SK-N-SH (cell line): Measurements from ENCODE around the gene FMN2. TPM values are rescaled to one million over a fixed set of nuclear protein-coding genes. Genes with fewer than 3 reads are reported as not detected.

ENCODE experiments used
- CTCF ChIA-PET: fragments of 300-600, 350-600 bp; formaldehyde crosslinking; extraction: SDS; loops from one replicate; lab custom pipeline; 2021; lab: Yijun Ruan, JAX
- POLR2A ChIA-PET: fragments of 350-600 bp; sonication (Branson Sonifier 250); formaldehyde crosslinking; extraction: SDS; loops from one replicate; lab custom pipeline; 2020; ENCODE audit warnings: antibody characterized with exemption, inconsistent platforms; lab: Yijun Ruan, JAX
- DNase-seq: peaks from one replicate; pipeline ENCODE4 v3.0.0; 2012
- H2AFZ ChIP-seq: fragments of 200-600 bp; sonication (generic); 2 replicates; pipeline ENCODE4 v1.8.1; 2016; ENCODE audit warnings: antibody characterized with exemption, mild to moderate bottlenecking, low read depth
- H3F3A ChIP-seq: fragments of 200-600 bp; sonication (generic); replicated peaks from 2 replicates; pipeline ENCODE3; 2016; ENCODE audit warnings: antibody characterized with exemption, mild to moderate bottlenecking; ENCODE audit not compliant: insufficient read depth
- H3K27ac ChIP-seq, 2 experiments: fragments of 200-500 bp in 1 of 2; fragments of 200-600 bp in 1 of 2; sonication (Bioruptor generic) in 1 of 2; sonication (generic), shearing (Covaris generic) in 1 of 2; 2 replicates each; pipeline versions ENCODE4 v1.5.1 to v1.6.1; 2014 to 2016; ENCODE audit warnings: low read depth in 2 of 2, inconsistent platforms in 1 of 2, low read length in 1 of 2, mild to moderate bottlenecking in 1 of 2, mixed read lengths in 1 of 2
- H3K27me3 ChIP-seq: fragments of 200-600 bp; sonication (generic), shearing (Covaris generic); 2 replicates; pipeline ENCODE4 v1.6.1; 2016; ENCODE audit warnings: mixed run types; ENCODE audit not compliant: insufficient read depth
- H3K36me3 ChIP-seq, 2 experiments: fragments of 200-500 bp in 1 of 2; fragments of 200-600 bp in 1 of 2; sonication (Bioruptor generic) in 1 of 2; sonication (generic) in 1 of 2; replicated peaks in 1 of 2; 2 replicates each; pipeline versions ENCODE3 to v1.5.1; 2014 to 2016; ENCODE audit warnings: low read length in 1 of 2, mild to moderate bottlenecking in 1 of 2; ENCODE audit not compliant: insufficient read depth in 2 of 2, control insufficient read depth in 1 of 2
- H3K4me1 ChIP-seq, 2 experiments: fragments of 200-500 bp in 1 of 2; fragments of 200-600 bp in 1 of 2; sonication (Bioruptor generic) in 1 of 2; sonication (generic), shearing (Covaris generic) in 1 of 2; 2 replicates each; pipeline versions ENCODE4 v1.5.1 to v1.6.1; 2014 to 2016; ENCODE audit warnings: low read depth in 1 of 2, low read length in 1 of 2, mixed run types in 1 of 2; ENCODE audit not compliant: insufficient read depth in 2 of 2, control insufficient read depth in 1 of 2
- H3K4me2 ChIP-seq: fragments of 200-600 bp; sonication (generic), shearing (Covaris generic); 2 replicates; pipeline ENCODE4 v1.6.1; 2017; ENCODE audit warnings: mixed run types
- H3K4me3 ChIP-seq, 2 experiments: fragments of 200-500 bp in 1 of 2; fragments of 200-600 bp in 1 of 2; sonication (Bioruptor generic) in 1 of 2; sonication (generic), shearing (Covaris generic) in 1 of 2; 2 replicates each; pipeline versions ENCODE4 v1.5.1 to v1.8.1; 2014 to 2016; ENCODE audit warnings: low read depth in 2 of 2, inconsistent platforms in 1 of 2, low read length in 1 of 2, mild to moderate bottlenecking in 1 of 2, mixed read lengths in 1 of 2, moderate library complexity in 1 of 2
- H3K79me2 ChIP-seq: fragments of 200-600 bp; sonication (generic); 2 replicates; pipeline ENCODE4 v1.8.1; 2017; ENCODE audit warnings: mild to moderate bottlenecking; ENCODE audit not compliant: insufficient read depth
- H3K9ac ChIP-seq: fragments of 200-600 bp; sonication (generic); 2 replicates; pipeline ENCODE4 v1.6.1; 2017; ENCODE audit warnings: mixed run types
- H3K9me2 ChIP-seq: fragments of 200-600 bp; sonication (generic); 2 replicates; pipeline ENCODE4 v1.6.1; 2017; ENCODE audit warnings: mixed run types
- H3K9me3 ChIP-seq: fragments of 200-600 bp; sonication (generic); 2 replicates; pipeline ENCODE4 v1.6.1; 2017; ENCODE audit warnings: mixed run types, mild to moderate bottlenecking, moderate library complexity
- H4K20me1 ChIP-seq: fragments of 200-600 bp; sonication (generic); 2 replicates; pipeline ENCODE4 v1.6.1; 2017; ENCODE audit warnings: mild to moderate bottlenecking, mixed run types; ENCODE audit not compliant: insufficient read depth
- GATA2 ChIP-seq: sonication (generic); formaldehyde crosslinking; IDR thresholded peaks from 2 replicates; pipeline ENCODE4 v1.5.0; 2020; ENCODE audit warnings: mild to moderate bottlenecking, missing genetic modification reagents
- IRF3 ChIP-seq: fragments of 150-350 bp; IDR thresholded peaks from 2 replicates; pipeline ENCODE4 v1.6.1; 2016; ENCODE audit warnings: mild to moderate bottlenecking, low read depth, low read length
- RAD21 ChIP-seq: IDR thresholded peaks from 2 replicates; pipeline ENCODE4 v1.6.1; 2012; ENCODE audit warnings: mild to moderate bottlenecking, low read length
- REST ChIP-seq: IDR thresholded peaks from 2 replicates; pipeline ENCODE4 v1.6.1; 2012; ENCODE audit warnings: mild to moderate bottlenecking, low read depth, low read length, moderate library complexity
- RFX5 ChIP-seq: IDR thresholded peaks from 2 replicates; pipeline ENCODE4 v1.6.1; 2012; ENCODE audit warnings: mild to moderate bottlenecking, improper control_type of control experiment, low read length
- RXRA ChIP-seq: IDR thresholded peaks from 2 replicates; pipeline ENCODE4 v1.4.0; 2012; ENCODE audit warnings: low read depth, mild to moderate bottlenecking, borderline replicate concordance
- SMC3 ChIP-seq: IDR thresholded peaks from 2 replicates; pipeline ENCODE4 v1.6.1; 2012; ENCODE audit warnings: low read depth, low read length, improper control_type of control experiment
- TCF12 ChIP-seq: IDR thresholded peaks from 2 replicates; pipeline ENCODE4 v1.4.0; 2012
- TEAD4 ChIP-seq: IDR thresholded peaks from 2 replicates; pipeline ENCODE4 v1.4.0; 2012; ENCODE audit warnings: mild to moderate bottlenecking, borderline replicate concordance; ENCODE audit not compliant: insufficient read depth
- WGBS: methylation state at CpG from one replicate; pipeline ENCODE4 v1.1.6; 2017; ENCODE audit warnings: low lambda C conversion rate; 5-methylcytosine and 5-hydroxymethylcytosine counted together
- polyA plus RNA-seq, 3 experiments: library from polyadenylated mRNA; depleted of rRNA; stranded (reverse); fragments of >200 nt; gene quantifications; 2 replicates each; pipeline ENCODE4 v1.2.3, GENCODE V29; 2012
- TF ChIP-seq, protein P1 (sequence below): IDR thresholded peaks from 2 replicates; pipeline ENCODE4; 2012
- TF ChIP-seq, protein P2 (sequence below): IDR thresholded peaks from 2 replicates; pipeline ENCODE4 v1.4.0; 2012; ENCODE audit warnings: low read depth, borderline replicate concordance

Gene FMN2
- polyA plus RNA-seq, 1 of the 3 experiments (the other 2 are of a cell fraction), result 7.2 TPM

GRCh38 chr1:240478536-240478935, 386.9 kb downstream of the FMN2 start:
- Histone ChIP-seq H3K4me3 (no peak overlapping the region), H3K4me1 (no peaks in the 10 kb centered on the region), H3K9ac (no peak overlapping the region), H3K27me3 (no peaks in the 10 kb centered on the region), H4K20me1 (no peaks in the 10 kb centered on the region), H3K27ac (no peak overlapping the region), H3K9me3 (no peaks in the 10 kb centered on the region), H3K79me2 (no peaks in the 10 kb centered on the region; the same call in 1 of the 2 replicates)
- POLR2A ChIA-PET, result no interaction called here
- TF ChIP-seq RAD21 (no peak), IRF3 (no peak), SMC3 (no peak), REST (no peak)
- TF ChIP-seq, protein P1, sequence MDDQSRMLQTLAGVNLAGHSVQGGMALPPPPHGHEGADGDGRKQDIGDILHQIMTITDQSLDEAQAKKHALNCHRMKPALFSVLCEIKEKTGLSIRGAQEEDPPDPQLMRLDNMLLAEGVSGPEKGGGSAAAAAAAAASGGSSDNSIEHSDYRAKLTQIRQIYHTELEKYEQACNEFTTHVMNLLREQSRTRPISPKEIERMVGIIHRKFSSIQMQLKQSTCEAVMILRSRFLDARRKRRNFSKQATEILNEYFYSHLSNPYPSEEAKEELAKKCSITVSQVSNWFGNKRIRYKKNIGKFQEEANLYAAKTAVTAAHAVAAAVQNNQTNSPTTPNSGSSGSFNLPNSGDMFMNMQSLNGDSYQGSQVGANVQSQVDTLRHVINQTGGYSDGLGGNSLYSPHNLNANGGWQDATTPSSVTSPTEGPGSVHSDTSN, result no peak
- TF ChIP-seq, all 33 proteins: peak for 0
- DNase-seq, result no peak
- WGBS, result 86% methylated on average over 6 of the region's 6 CpGs
- CTCF ChIA-PET, result no interaction called here
- Histone ChIP-seq H3K4me2 (no peak overlapping the region), H3K9me2 (no peaks in the 10 kb centered on the region), H3K36me3 (peaks cover 14 to 35% of the 10 kb centered on the region in 2 experiments), H2AFZ (no peak overlapping the region), H3F3A (peaks cover 21% of the 10 kb centered on the region)

GRCh38 chr1:240484804-240485443, 393.2 kb downstream of the FMN2 start:
- POLR2A ChIA-PET, result no interaction called here
- H2AFZ ChIP-seq, result no peak overlapping the region
- H3K9me2 ChIP-seq, result no peaks in the 10 kb centered on the region
- no peak for DNase-seq
- no peaks in the 10 kb centered on the region; the same call in 1 of the 2 replicates for H3K79me2 ChIP-seq
- 90% methylated on average over 6 of the region's 6 CpGs for WGBS
- H3K4me3 ChIP-seq, result no peak overlapping the region
- no peaks in the 10 kb centered on the region; a peak in 1 of 4 replicates for H3K4me1 ChIP-seq
- no peaks in the 10 kb centered on the region for H3K9me3 ChIP-seq
- no peak overlapping the region for H3K27ac ChIP-seq
- CTCF ChIA-PET, result no interaction called here
- no peaks in the 10 kb centered on the region for H3K36me3 ChIP-seq
- peaks cover 10% of the 10 kb centered on the region for H3F3A ChIP-seq
- H3K9ac ChIP-seq, result no peak overlapping the region
- no peaks in the 10 kb centered on the region for H4K20me1 ChIP-seq
- H3K27me3 ChIP-seq, result no peaks in the 10 kb centered on the region
- no peak overlapping the region for H3K4me2 ChIP-seq
- TF ChIP-seq, protein P2, sequence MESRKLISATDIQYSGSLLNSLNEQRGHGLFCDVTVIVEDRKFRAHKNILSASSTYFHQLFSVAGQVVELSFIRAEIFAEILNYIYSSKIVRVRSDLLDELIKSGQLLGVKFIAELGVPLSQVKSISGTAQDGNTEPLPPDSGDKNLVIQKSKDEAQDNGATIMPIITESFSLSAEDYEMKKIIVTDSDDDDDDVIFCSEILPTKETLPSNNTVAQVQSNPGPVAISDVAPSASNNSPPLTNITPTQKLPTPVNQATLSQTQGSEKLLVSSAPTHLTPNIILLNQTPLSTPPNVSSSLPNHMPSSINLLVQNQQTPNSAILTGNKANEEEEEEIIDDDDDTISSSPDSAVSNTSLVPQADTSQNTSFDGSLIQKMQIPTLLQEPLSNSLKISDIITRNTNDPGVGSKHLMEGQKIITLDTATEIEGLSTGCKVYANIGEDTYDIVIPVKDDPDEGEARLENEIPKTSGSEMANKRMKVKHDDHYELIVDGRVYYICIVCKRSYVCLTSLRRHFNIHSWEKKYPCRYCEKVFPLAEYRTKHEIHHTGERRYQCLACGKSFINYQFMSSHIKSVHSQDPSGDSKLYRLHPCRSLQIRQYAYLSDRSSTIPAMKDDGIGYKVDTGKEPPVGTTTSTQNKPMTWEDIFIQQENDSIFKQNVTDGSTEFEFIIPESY, result no peak
- no peak for TF ChIP-seq REST
- no peak for TF ChIP-seq IRF3
- no peak for TF ChIP-seq RXRA
- TF ChIP-seq RFX5, result no peak
- TF ChIP-seq TCF12, result no peak
- TF ChIP-seq TEAD4, result no peak
- no peak for TF ChIP-seq GATA2 (CRISPR knock-in tag)
